Sciatic nerve (tissue), 2 donors: ENCODE results near the gene KCTD20. TPM values are rescaled to one million over a fixed set of nuclear protein-coding genes. Genes with fewer than 3 reads are reported as not detected.

Experiments
- ATAC-seq: fragments of 200-7000 bp; cut with Tn5 transposase; one replicate; pipeline ENCODE4 v1.9.1; 2020; ENCODE audit warnings: mild to moderate bottlenecking, moderate library complexity
- DNase-seq: peaks from one replicate; pipeline ENCODE4 v3.0.0-alpha.2; 2020; ENCODE audit warnings: low spot score
- intact Hi-C: fragments of 100-400 bp; cut with DNase I; formaldehyde crosslinking; loops from one replicate; pipeline ENCODE4 v1.14.2; 2022
- total RNA-seq: library from RNA; stranded (reverse); fragmentation: NEBNext Ultra II Directional; extraction: Animal tissue kit (Norgen Biotek cat#: 25700); gene quantifications from one replicate; pipeline ENCODE4 v1.2.1, GENCODE V29; 2021
- donor health status: DM: no; HTN: no; CAD: no.
- donor health status: DM: no; HTN: no; CAD: no.

KCTD20 gene
- total RNA-seq, 1 donor from 2014 or later = 56.6 TPM

DNA sequence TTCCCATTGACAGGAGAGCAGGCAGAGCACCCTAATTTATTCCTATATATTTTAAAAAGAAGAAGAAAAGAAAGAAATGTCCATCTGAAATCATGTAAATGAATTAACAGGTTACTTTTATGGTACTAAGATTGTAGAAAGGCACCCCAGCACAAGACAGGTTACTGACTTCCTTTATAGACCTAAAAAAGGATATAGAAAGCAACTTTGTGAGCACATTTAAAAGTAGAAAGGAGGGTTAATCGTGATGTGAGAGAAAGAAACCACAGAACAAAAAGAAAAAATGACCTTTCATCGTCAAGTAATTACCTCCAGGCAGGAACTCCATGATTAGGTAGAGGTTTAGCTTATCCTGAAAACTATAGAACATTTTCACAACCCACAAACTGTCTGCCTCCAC is 74.6 kb downstream of the KCTD20 start:
- intact Hi-C loops = no loop called here
- ATAC-seq (no peak), DNase-seq (no peak)

DNA sequence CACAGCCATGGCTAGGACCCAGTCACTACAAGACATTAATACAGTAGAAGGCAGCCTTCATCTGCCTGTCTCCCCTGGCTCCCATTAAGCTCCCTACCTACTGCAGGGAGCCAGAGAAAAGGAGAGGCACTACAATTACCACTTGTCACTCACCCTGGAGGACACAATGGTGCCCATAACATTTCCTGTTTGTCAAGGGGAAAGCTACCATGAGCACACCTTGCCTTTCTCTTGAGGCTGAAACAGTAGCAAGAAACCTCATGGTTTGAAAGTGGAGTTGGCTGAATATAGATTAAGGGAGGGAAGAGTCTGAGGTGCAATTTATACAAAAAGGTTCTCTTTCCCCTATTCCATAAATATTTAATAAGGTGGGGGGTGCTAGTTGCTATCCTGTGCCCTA is 76.6 kb downstream of the KCTD20 start:
- no peak for DNase-seq
- intact Hi-C loops = no loop called here
- ATAC-seq = no peak

DNA sequence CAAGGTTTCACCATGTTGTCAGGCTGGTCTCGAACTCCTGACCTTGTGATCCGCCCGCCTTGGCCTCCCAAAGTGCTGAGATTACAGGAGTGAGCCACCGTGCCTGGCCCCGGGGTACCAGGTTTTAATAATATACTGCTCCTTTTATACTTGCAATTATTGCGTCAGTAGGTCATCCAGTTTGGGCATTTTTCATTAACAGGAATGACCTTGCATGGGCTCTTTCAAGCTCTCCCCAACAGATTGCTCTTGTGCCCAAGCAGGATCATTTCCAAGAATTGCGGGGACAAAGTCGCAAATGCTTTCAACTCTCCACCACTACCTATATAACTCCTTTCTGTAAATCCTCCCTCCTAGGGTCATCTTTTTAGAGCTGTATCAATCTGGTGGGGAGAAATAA is 80.7 kb downstream of the KCTD20 start:
- intact Hi-C loops = no loop called here
- ATAC-seq (no peak), DNase-seq (no peak)

DNA sequence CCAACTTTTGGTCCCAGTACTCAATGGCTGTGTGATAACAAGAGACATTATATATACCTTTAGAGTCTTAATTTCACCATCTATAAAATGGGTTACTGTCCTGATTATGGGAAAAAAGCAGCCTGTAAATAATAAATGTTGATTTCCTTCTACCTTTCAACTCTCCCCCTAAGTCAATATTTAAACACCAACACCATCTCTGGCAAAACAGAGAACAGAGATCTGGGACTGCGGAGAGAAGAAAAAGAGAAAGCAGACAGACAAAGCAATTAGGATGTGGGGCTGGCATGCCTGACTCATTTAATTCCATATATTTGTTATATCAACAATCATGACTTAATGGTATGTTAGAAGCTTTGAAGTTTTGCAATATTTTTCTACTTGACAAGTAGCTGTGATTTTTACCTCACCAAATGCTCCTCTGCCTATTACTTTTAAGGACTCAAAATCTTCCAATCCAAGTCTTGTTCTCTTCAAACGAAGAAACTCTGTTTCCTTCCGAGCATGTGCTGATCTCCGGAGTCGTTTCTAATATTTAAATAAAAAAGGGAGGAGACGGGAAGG is 81.2 kb downstream of the KCTD20 start:
- intact Hi-C loops = no loop called here
- no peak for ATAC-seq
- DNase-seq = no peak

DNA sequence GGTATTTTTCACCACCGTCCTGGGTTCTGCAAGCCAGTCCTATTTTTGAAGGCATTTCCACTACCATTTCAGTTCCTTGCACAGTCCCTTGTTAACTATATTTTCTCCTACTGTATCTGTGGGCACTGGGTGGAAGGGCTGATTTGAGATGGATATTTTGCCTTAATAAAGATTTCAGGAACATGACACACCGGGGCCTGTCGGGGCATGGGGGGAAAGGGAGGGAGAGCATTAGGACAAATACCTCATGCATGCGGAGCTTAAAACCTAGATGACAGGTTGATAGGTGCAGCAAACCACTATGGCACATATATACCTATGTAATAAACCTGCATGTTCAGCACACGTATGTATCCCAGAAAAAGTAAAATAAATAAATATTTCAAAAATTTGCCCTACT is 82.1 kb downstream of the KCTD20 start:
- DNase-seq (no peak), ATAC-seq (no peak)
- intact Hi-C loops = no loop called here

DNA sequence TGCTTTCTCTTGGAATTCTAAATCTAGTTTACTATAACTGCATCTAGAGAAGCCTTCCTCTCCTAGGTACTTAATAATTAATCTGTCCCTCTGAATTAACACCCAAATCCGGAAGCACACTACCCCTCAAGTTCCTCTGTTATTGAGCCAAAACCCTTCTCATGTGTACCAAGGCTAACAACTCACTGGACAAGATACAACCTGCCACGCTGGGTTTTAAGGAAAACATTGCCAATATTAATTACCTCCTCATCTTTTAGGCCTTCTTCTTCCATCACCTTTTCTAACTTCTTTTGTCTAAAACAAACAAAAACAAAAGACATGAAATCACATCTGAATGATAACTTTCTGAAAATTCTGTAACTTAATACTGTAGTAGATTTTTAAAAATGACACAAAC is 82.5 kb downstream of the KCTD20 start:
- ATAC-seq (no peak), DNase-seq (no peak)
- intact Hi-C loops = no loop called here

DNA sequence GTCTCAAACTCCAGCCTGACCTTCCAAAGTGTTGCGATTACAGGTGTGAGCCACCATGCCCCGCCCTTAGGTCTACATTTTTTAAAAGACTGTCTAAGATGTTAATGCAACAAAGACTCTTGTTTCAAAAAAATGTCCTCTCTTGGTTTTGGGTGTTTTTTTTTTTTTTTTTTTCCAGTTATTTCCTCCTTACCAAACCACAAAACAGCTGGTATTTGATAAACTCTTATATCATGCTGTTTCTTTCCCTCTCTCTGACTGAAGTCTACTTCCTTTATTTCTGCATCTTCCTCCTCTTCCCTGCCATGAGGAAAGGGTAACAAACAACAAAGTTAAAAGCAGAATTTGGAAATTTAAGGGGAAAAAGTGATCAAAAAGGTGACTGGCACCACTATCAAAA is 83.3 kb downstream of the KCTD20 start:
- intact Hi-C loops = no loop called here
- ATAC-seq (no peak), DNase-seq (no peak)

DNA sequence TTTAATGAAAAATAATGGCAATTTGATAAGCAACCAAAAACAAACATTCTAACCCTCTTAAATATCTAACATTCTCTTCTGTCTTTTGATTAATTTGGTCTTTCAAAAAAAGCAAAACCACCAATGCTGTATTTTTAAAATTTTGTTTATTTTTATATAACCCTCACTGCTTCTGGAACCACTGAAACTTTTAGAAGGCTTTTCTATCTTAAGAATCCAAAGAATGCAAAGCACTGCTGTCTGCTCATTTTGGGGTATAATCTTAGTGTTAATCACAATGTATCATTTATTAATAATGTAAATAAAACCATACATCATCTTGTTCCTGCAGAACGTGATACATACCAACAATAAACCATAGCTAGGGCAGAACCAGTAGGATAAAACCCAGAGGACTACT is 90.5 kb downstream of the KCTD20 start:
- no peak for DNase-seq
- no peak for ATAC-seq
- intact Hi-C loops = no loop called here

DNA sequence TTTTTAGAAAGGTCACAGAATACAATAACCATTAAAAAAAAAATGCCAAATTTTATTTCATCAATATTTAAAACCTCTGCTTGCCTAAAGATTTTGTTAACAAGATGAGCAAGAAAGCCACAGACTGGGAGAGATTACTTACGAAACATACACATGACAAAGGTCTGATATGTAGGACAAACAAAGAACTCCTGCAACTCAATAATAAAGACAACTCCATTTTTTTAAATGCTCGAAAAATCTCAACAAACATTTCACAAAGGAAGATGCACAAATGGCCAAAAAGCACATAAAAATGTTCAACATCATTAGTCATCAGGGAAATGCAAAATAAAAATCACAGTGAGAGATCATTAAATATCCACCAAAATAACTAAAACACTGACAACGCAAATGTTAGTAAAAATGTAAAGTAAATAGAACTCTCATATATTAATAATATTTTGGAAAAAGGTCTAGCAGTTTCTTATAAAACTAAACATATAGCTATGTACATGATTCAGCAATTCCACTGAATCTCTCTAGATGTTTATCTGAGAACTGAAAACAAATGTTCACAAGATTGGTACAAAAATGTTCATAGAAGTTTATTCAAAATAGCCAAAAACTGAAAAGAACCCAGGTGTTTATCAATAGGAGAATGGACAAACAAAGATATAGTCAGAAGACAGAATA is 94.2 kb downstream of the KCTD20 start:
- ATAC-seq = no peak
- no peak for DNase-seq
- intact Hi-C loops = no loop called here

DNA sequence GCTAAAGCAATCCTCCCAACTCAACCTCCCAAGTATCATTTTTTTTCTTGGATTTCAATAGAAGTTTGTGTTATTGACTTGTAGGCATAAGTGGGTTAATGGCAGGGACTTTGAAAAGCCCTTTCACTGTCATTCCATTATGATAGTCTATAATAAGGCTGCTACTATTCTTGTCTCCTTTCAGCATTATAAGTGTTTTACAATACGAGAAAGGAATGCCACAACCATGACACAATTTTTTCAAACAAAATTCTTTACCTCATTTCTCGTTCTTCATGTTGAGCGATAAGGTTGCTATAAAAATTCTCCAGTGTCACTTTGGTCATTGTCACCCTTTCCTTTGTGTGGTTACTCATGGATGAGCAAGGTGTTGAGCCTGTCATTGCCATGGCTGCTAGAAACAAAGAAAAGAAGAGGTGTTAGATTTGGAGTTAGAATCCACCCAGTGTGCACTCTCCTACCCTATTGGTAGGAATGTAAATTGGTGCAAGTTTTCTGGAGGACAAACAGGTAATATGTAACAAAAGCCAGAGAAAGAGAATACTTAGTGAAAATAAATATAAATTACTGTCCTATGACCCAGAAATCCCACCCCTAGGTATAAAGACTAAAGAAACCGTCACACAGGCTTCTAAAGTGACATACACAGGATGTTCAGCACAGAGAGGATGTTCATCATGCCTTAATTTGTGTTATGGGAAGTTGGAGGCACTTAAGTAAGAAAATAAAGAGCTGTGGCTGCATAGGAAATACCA is 97.2 kb downstream of the KCTD20 start:
- ATAC-seq (no peak), DNase-seq (no peak)
- intact Hi-C loops = no loop called here

Other genes starting within 250 kb of the KCTD20 start
- 36.6 TPM for gene BRPF3, start 246.3 kb upstream of the KCTD20 start, total RNA-seq
- 0.22 TPM for gene PNPLA1, start 172.9 kb upstream of the KCTD20 start, total RNA-seq
- gene BNIP5, start 106.1 kb upstream of the KCTD20 start, total RNA-seq = not detected
- 6.7 TPM for gene ETV7, start 55.3 kb upstream of the KCTD20 start, total RNA-seq
- gene PXT1, start 146 bp upstream of the KCTD20 start, total RNA-seq = 0.18 TPM
- gene STK38, start 104.5 kb downstream of the KCTD20 start, total RNA-seq = 39.7 TPM
- 218 TPM for gene SRSF3, start 151.4 kb downstream of the KCTD20 start, total RNA-seq
- gene CDKN1A, start 235.7 kb downstream of the KCTD20 start, total RNA-seq = 142 TPM